Measurements from ENCODE around the gene LCN2. TPM values are rescaled to one million over a fixed set of nuclear protein-coding genes. Genes with fewer than 3 reads are reported as not detected.

The LCN2 gene
- total RNA-seq, 1 experiment from 2014 or later: 1.0 TPM

Other genes starting within 250 kb of the LCN2 start
- 50.2 TPM for gene ST6GALNAC6, start 249.8 kb upstream of the LCN2 start, total RNA-seq (2021; ENCODE audit: unreplicated experiment)
- gene ST6GALNAC4, start 232.4 kb upstream of the LCN2 start, total RNA-seq (2021; ENCODE audit: unreplicated experiment): 38.0 TPM
- gene PIP5KL1, start 218.7 kb upstream of the LCN2 start, total RNA-seq (2021; ENCODE audit: unreplicated experiment): 7.8 TPM
- 58.7 TPM for gene DPM2, start 211.6 kb upstream of the LCN2 start, total RNA-seq (2021; ENCODE audit: unreplicated experiment)
- 361 TPM for gene EEIG1, start 168.5 kb upstream of the LCN2 start, total RNA-seq (2021; ENCODE audit: unreplicated experiment)
- gene NAIF1, start 82.1 kb upstream of the LCN2 start, total RNA-seq (2021; ENCODE audit: unreplicated experiment): 14.6 TPM
- gene SLC25A25, start 81.2 kb upstream of the LCN2 start, total RNA-seq (2021; ENCODE audit: unreplicated experiment): 10.7 TPM
- gene PTGES2, start 21.7 kb upstream of the LCN2 start, total RNA-seq (2021; ENCODE audit: unreplicated experiment): 76.8 TPM
- 48.5 TPM for gene BBLN, start 10.8 kb downstream of the LCN2 start, total RNA-seq (2021; ENCODE audit: unreplicated experiment)
- 111 TPM for gene CIZ1, start 42.1 kb downstream of the LCN2 start, total RNA-seq (2021; ENCODE audit: unreplicated experiment)
- gene DNM1, start 53.9 kb downstream of the LCN2 start, total RNA-seq (2021; ENCODE audit: unreplicated experiment): 18.7 TPM
- gene GOLGA2, start 126.6 kb downstream of the LCN2 start, total RNA-seq (2021; ENCODE audit: unreplicated experiment): 69.6 TPM
- 28.3 TPM for gene SWI5, start 126.8 kb downstream of the LCN2 start, total RNA-seq (2021; ENCODE audit: unreplicated experiment)
- 22.5 TPM for gene TRUB2, start 173.0 kb downstream of the LCN2 start, total RNA-seq (2021; ENCODE audit: unreplicated experiment)
- gene COQ4, start 173.4 kb downstream of the LCN2 start, total RNA-seq (2021; ENCODE audit: unreplicated experiment): 19.1 TPM
- gene SLC27A4, start 191.1 kb downstream of the LCN2 start, total RNA-seq (2021; ENCODE audit: unreplicated experiment): 20.3 TPM
- gene URM1, start 221.9 kb downstream of the LCN2 start, total RNA-seq (2021; ENCODE audit: unreplicated experiment): 45.4 TPM

Data from Panc1 (cell line).